ENCODE data around the gene MYORG.

MYORG gene

GRCh38 chr9:34332076-34332964 lies 44.4 kb downstream of the MYORG start:
- DNase-seq (ENCODE audit: low read depth), result peak; percentile 53

- DNase-seq (ENCODE audit: low read depth), result no peak
Measured at GRCh38 chr9:34331196-34331595, 45.5 kb downstream of the MYORG start.

- peak; percentile 100 for DNase-seq (ENCODE audit: low read depth)
Measured at GRCh38 chr9:34328987-34329832, 47.5 kb downstream of the MYORG start, which contains the start of the genes KIF24 and NUDT2. TSS of gene KIF24 (minus strand) at chr9:34329268. CDS start at chr9:34311346, 17,922 bp downstream. TSS of gene NUDT2 (plus strand) at chr9:34329569. CDS start at chr9:34339040, 9,471 bp downstream.

GRCh38 chr9:34328500-34328986 lies 48.2 kb downstream of the MYORG start:
- DNase-seq (ENCODE audit: low read depth), result peak; percentile 65

- DNase-seq (ENCODE audit: low read depth), result no peak
Measured at GRCh38 chr9:34326690-34327089, 50.0 kb downstream of the MYORG start.

- no peak for DNase-seq (ENCODE audit: low read depth)
Measured at GRCh38 chr9:34322899-34323591, 53.7 kb downstream of the MYORG start.

GRCh38 chr9:34321451-34321850 lies 55.2 kb downstream of the MYORG start:
- no peak for DNase-seq (ENCODE audit: low read depth)

- no peak for DNase-seq (ENCODE audit: low read depth)
Measured at GRCh38 chr9:34318163-34318790, 58.4 kb downstream of the MYORG start.

- no peak for DNase-seq (ENCODE audit: low read depth)
Measured at GRCh38 chr9:34317436-34317835, 59.3 kb downstream of the MYORG start.
